Measurements from ENCODE around the gene DNAJB6. TPM values are rescaled to one million over a fixed set of nuclear protein-coding genes. Genes with fewer than 3 reads are reported as not detected.

The DNAJB6 gene
- total and polyA plus RNA-seq, 2 of the 4 experiments (the other 2 are of a cell fraction): 93.4 to 165 TPM

GRCh38 chr7:157297185-157297584 lies 39.6 kb upstream of the DNAJB6 start:
- Histone ChIP-seq H3K14ac (replicated peaks; ENCODE audit: low read depth, low read length) (no peak overlapping the region), H3K9me3 (ENCODE audit: control insufficient read depth, insufficient read depth, low read length) (no peaks in the 10 kb centered on the region), H3K4me2 (ENCODE audit: low read depth, low read length) (no peak overlapping the region), H2BK20ac (ENCODE audit: low read depth, low read length) (no peak overlapping the region), H3K56ac (ENCODE audit: extremely low read depth, insufficient read depth, low read length) (no peak overlapping the region), H3K18ac (ENCODE audit: low read depth, low read length) (no peak overlapping the region), H3K23ac (ENCODE audit: low read depth, low read length) (no peak overlapping the region), H2AK5ac (ENCODE audit: low read depth, low read length) (no peak overlapping the region), H4K5ac (ENCODE audit: low read depth, low read length) (no peak overlapping the region), H2BK5ac (ENCODE audit: low read depth, low read length, poor library complexity, severe bottlenecking) (no peak overlapping the region), H2AFZ (replicated peaks; ENCODE audit: low read length, poor library complexity) (no peak overlapping the region), H3K36me3 (ENCODE audit: control insufficient read depth, insufficient read depth, low read length) (no peaks in the 10 kb centered on the region), H2AK9ac (replicated peaks; ENCODE audit: low read depth, low read length, poor library complexity) (no peak overlapping the region), H4K91ac (ENCODE audit: insufficient read depth, low read depth, low read length) (no peak overlapping the region), H3K4me3 (ENCODE audit: insufficient read depth, low read depth, low read length) (no peak overlapping the region), H2BK120ac (ENCODE audit: low read depth, low read length) (no peak overlapping the region), H3K27ac (ENCODE audit: insufficient read depth, low read length) (no peak overlapping the region), H4K20me1 (ENCODE audit: insufficient read depth, low read length) (no peaks in the 10 kb centered on the region), H3K4ac (ENCODE audit: low read depth, low read length) (no peak overlapping the region), H3K27me3 (ENCODE audit: control insufficient read depth, insufficient read depth, low read length) (no peaks in the 10 kb centered on the region; the same call in 1 of the 2 replicates), H2BK15ac (ENCODE audit: low read depth, low read length) (no peak overlapping the region), H4K8ac (ENCODE audit: low read depth in 2 of 2, low read length in 2 of 2) (no peak overlapping the region), H3K9me1 (ENCODE audit: insufficient read depth, low read length) (peaks cover 12% of the 10 kb centered on the region), H3K79me1 (ENCODE audit: low read depth in 1 of 2, low read length in 2 of 2) (peaks cover 0 to 9% of the 10 kb centered on the region in 2 experiments; a peak in 1 of 4 replicates), H3K9ac (ENCODE audit: low read depth, low read length) (no peak overlapping the region), H3K4me1 (ENCODE audit: control insufficient read depth, insufficient read depth, low read length) (no peaks in the 10 kb centered on the region; the same call in 1 of the 2 replicates)
- DNase-seq (no peak), ATAC-seq (ENCODE audit: low read depth) (no peak)
- BruUV-seq (replicated peaks): no TSS peak
- TF ChIP-seq NFE2L2 (IDR thresholded peaks at IDR 0.05; ENCODE audit: low read depth, low read length) (no peak), RCOR1 (IDR thresholded peaks at IDR 0.05; ENCODE audit: insufficient replicate concordance, low read length) (no peak), MAZ (IDR thresholded peaks at IDR 0.05; ENCODE audit: borderline replicate concordance, low read depth, low read length) (no peak), MAFK (IDR thresholded peaks at IDR 0.05; ENCODE audit: low read depth, low read length) (no peak), ELK1 (IDR thresholded peaks at IDR 0.05; ENCODE audit: borderline replicate concordance, low read depth, low read length) (no peak)
- in situ Hi-C loops (cut with MboI; ENCODE audit: low sequenced_read_pairs) (no loop called here), dilution Hi-C loops (cut with HindIII; ENCODE audit: low sequenced_read_pairs, unreplicated experiment) (no loop called here), intact Hi-C loops (cut with micrococcal nuclease) (no loop called here)
- WGBS, 2 experiments (ENCODE audit: extremely low coverage in 2 of 2, insufficient read length in 1 of 2): 100% methylated on average over 1 of the region's 13 CpGs; no CpG with 5 or more reads in 1 of the 2 experiments
- POLR2A ChIA-PET (ENCODE audit: unreplicated experiment): no interaction called here
- CTCF ChIA-PET: no interaction called here

All from IMR-90 (cell line).